HFFc6 (cell line): ENCODE results near the gene ANO9. TPM values are rescaled to one million over a fixed set of nuclear protein-coding genes. Genes with fewer than 3 reads are reported as not detected.

Experiments used
- DNase-seq: peaks from one replicate; pipeline ENCODE4 v3.0.0-alpha.2; 2018
- H3K27ac Mint-ChIP-seq: 2 replicates; pipeline ENCODE4 v1.8.0; 2020; ENCODE audit warnings: mild to moderate bottlenecking, mixed read lengths
- H3K27me3 Mint-ChIP-seq: 2 replicates; pipeline ENCODE4 v1.8.0; 2021; ENCODE audit warnings: mild to moderate bottlenecking, moderate library complexity, mixed read lengths; ENCODE audit not compliant: insufficient read depth
- H3K36me3 Mint-ChIP-seq: 2 replicates; pipeline ENCODE4 v1.8.0; 2021; ENCODE audit warnings: low read depth, mixed read lengths
- H3K4me1 Mint-ChIP-seq: 2 replicates; pipeline ENCODE4 v1.8.0; 2020; ENCODE audit warnings: low read depth, mixed read lengths
- H3K4me3 Mint-ChIP-seq: 2 replicates; pipeline ENCODE4 v1.8.0; 2020; ENCODE audit warnings: mild to moderate bottlenecking, moderate library complexity, mixed read lengths
- H3K9me3 Mint-ChIP-seq: 2 replicates; pipeline ENCODE4 v1.8.0; 2020; ENCODE audit warnings: mild to moderate bottlenecking, mixed read lengths
- total RNA-seq, 6 experiments: library from RNA; stranded (reverse); fragmentation: NEBNext Ultra II Directional; extraction: Animal tissue kit (Norgen Biotek cat#: 25700); gene quantifications; 2 replicates in 1 of 6; 3 replicates in 5 of 6; pipeline ENCODE4 v1.2.3, GENCODE V29; 2021
- TF ChIP-seq, protein P1 (sequence below): fragments of 200-600 bp; sonication (generic); IDR thresholded peaks from 2 replicates; pipeline ENCODE4 v1.5.0; 2021; ENCODE audit warnings: antibody characterized with exemption, mild to moderate bottlenecking

Gene ANO9
- total RNA-seq, 6 experiments from 2014 or later: not detected

GRCh38 chr11:381501-382072 lies 60.2 kb downstream of the ANO9 start:
- no peak for DNase-seq
- Mint-ChIP-seq H3K27me3 (peaks cover 20% of the 10 kb centered on the region), H3K36me3 (peaks cover 6% of the 10 kb centered on the region; the same call in 1 of the 2 replicates), H3K9me3 (no peaks in the 10 kb centered on the region; the same call in 1 of the 2 replicates), H3K27ac (no peak overlapping the region), H3K4me3 (no peak overlapping the region), H3K4me1 (peaks cover 9% of the 10 kb centered on the region)
- TF ChIP-seq, protein P1, sequence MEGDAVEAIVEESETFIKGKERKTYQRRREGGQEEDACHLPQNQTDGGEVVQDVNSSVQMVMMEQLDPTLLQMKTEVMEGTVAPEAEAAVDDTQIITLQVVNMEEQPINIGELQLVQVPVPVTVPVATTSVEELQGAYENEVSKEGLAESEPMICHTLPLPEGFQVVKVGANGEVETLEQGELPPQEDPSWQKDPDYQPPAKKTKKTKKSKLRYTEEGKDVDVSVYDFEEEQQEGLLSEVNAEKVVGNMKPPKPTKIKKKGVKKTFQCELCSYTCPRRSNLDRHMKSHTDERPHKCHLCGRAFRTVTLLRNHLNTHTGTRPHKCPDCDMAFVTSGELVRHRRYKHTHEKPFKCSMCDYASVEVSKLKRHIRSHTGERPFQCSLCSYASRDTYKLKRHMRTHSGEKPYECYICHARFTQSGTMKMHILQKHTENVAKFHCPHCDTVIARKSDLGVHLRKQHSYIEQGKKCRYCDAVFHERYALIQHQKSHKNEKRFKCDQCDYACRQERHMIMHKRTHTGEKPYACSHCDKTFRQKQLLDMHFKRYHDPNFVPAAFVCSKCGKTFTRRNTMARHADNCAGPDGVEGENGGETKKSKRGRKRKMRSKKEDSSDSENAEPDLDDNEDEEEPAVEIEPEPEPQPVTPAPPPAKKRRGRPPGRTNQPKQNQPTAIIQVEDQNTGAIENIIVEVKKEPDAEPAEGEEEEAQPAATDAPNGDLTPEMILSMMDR: no peak

- Mint-ChIP-seq H3K36me3 (peaks cover 5% of the 10 kb centered on the region; the same call in 1 of the 2 replicates), H3K9me3 (no peaks in the 10 kb centered on the region; the same call in 1 of the 2 replicates), H3K4me1 (peaks cover 8% of the 10 kb centered on the region), H3K4me3 (no peak overlapping the region), H3K27me3 (peaks cover 20% of the 10 kb centered on the region), H3K27ac (no peak overlapping the region)
- TF ChIP-seq, protein P1: no peak
- DNase-seq: no peak
Observed at GRCh38 chr11:380996-381395, 60.8 kb downstream of the ANO9 start.

DNA sequence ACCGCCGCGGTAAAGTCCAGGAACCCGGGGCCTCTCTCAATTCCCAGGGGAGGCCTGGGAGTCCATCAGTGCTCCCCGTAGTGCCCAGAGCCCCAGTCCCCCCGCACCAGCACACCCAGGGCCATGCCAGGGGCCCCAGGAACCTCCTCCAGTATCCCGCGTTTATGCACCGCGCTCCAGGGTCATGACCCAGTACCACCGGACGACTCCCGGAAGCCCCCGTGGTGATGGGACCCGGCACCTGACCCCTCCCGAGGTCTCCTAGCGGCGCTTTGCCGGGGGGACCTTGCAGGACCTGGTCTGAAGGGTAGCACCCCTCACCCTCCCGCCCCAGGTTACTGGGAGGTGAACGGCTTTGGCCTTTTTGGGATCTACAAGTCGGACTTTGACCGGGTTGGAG lies 61.3 kb downstream of the ANO9 start:
- Mint-ChIP-seq H3K27me3 (peaks cover 20% of the 10 kb centered on the region), H3K27ac (no peak overlapping the region), H3K36me3 (peaks cover 5% of the 10 kb centered on the region; the same call in 1 of the 2 replicates), H3K4me3 (no peak overlapping the region), H3K4me1 (peaks cover 8% of the 10 kb centered on the region), H3K9me3 (no peaks in the 10 kb centered on the region; the same call in 1 of the 2 replicates)
- TF ChIP-seq, protein P1: no peak
- no peak for DNase-seq

GRCh38 chr11:380095-380480 lies 61.7 kb downstream of the ANO9 start:
- H3K9me3 Mint-ChIP-seq: no peaks in the 10 kb centered on the region; the same call in 1 of the 2 replicates
- peaks cover 5% of the 10 kb centered on the region; the same call in 1 of the 2 replicates for H3K36me3 Mint-ChIP-seq
- no peak overlapping the region for H3K27ac Mint-ChIP-seq
- TF ChIP-seq, protein P1: no peak
- peaks cover 8% of the 10 kb centered on the region for H3K4me1 Mint-ChIP-seq
- peaks cover 20% of the 10 kb centered on the region for H3K27me3 Mint-ChIP-seq
- DNase-seq: no peak
- H3K4me3 Mint-ChIP-seq: no peak overlapping the region

DNA sequence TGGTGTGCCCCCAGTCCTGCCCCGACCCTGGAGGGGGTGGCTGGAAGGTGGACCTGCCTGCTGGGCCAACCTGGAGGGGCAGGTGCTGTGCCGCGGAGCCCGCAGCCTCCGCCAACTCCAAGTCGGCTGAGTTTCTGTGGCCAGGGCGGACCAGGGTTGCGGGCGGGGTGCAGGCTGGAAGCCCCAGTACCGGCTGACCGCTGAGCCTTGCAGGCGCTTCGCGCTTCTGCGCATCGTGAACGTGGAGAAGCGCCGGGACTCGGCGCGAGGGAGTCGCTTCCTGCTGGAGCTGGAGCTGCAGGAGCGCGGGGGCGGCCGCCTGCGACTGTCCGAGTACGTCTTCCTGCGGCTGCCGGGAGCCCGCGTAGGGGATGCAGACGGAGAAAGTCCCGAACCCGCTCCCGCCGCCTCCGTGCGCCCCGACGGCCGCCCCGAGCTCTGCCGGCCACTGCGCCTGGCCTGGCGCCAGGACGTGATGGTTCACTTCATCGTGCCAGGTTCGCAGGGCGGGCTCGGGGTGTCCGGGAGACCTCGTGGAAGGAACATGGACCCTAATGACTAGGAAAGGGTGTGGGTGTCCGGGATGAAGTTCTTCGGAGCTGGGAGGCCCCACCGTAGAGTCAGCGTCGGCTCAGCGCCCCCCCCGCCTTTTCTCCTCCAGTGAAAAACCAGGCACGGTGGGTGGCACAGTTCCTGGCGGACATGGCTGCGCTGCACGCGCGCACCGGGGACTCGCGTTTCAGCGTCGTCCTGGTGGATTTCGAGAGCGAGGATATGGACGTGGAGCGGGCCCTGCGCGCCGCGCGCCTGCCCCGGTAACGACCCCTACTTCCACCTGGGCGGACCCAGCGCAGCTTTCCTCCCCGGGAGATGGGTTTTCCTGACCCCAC lies 62.4 kb downstream of the ANO9 start:
- H3K36me3 Mint-ChIP-seq: peaks cover 5% of the 10 kb centered on the region; the same call in 1 of the 2 replicates
- no peak overlapping the region for H3K4me3 Mint-ChIP-seq
- peaks cover 20% of the 10 kb centered on the region for H3K27me3 Mint-ChIP-seq
- DNase-seq: no peak
- peaks cover 8% of the 10 kb centered on the region for H3K4me1 Mint-ChIP-seq
- H3K9me3 Mint-ChIP-seq: no peaks in the 10 kb centered on the region; the same call in 1 of the 2 replicates
- TF ChIP-seq, protein P1: no peak
- no peak overlapping the region for H3K27ac Mint-ChIP-seq
